Gastroesophageal sphincter (tissue), 3 donors: ENCODE results near the gene ZNF483.

Source experiments
- CTCF ChIP-seq, 4 experiments: fragments of 200-600 bp in 2 of 4; fragments of 450-650 bp in 2 of 4; sonication (generic) in 1 of 4; IDR thresholded peaks; one replicate each; pipeline ENCODE4 v1.5.1; 2017 to 2019; ENCODE audit warnings: antibody characterized with exemption in 4 of 4, mild to moderate bottlenecking in 2 of 4, moderate library complexity in 2 of 4
- EP300 ChIP-seq: sonication (generic); formaldehyde crosslinking; IDR thresholded peaks from one replicate; pipeline ENCODE4 v1.6.1; 2017; ENCODE audit warnings: antibody characterized with exemption, mild to moderate bottlenecking
- POLR2A ChIP-seq, 2 donors: fragments of 450-650 bp; IDR thresholded peaks; one replicate each; pipeline ENCODE4 v1.6.1; 2017; ENCODE audit warnings: antibody characterized with exemption in 2 of 2, mild to moderate bottlenecking in 2 of 2, moderate library complexity in 1 of 2

- no peak for TF ChIP-seq CTCF (IDR thresholded peaks at IDR 0.05)
- no peak for TF ChIP-seq POLR2A (IDR thresholded peaks at IDR 0.05)
- TF ChIP-seq EP300 = no peak
These were observed 61.4 kb downstream of the ZNF483 start for GRCh38 chr9:111586378-111586777.
